IPS DF 6.9 (cell line): ENCODE data around the gene MATK.
"Not testable (repeated sequence)": the region's sequence is repeated elsewhere in the genome, so short reads cannot be mapped to it uniquely, and the experiment has no call there.

Experiments
- DNase-seq: peaks from one replicate; pipeline ENCODE4 v3.0.0-alpha.2; 2013; ENCODE audit warnings: low read depth, low spot score
- H3K27ac ChIP-seq: one replicate; pipeline ENCODE4 v1.5.1; 2013; ENCODE audit warnings: low read length, control low read depth
- H3K27me3 ChIP-seq: 2 replicates; pipeline ENCODE4 v1.6.1; 2013; ENCODE audit warnings: mild to moderate bottlenecking, low read length; ENCODE audit not compliant: control insufficient read depth, insufficient read depth
- H3K36me3 ChIP-seq: 2 replicates; pipeline ENCODE4 v1.6.1; 2013; ENCODE audit warnings: low read length; ENCODE audit not compliant: control insufficient read depth, insufficient read depth
- H3K4me1 ChIP-seq: 2 replicates; pipeline ENCODE4 v1.6.1; 2013; ENCODE audit warnings: low read length; ENCODE audit not compliant: control insufficient read depth, insufficient read depth
- H3K4me3 ChIP-seq: 2 replicates; pipeline ENCODE4 v1.5.1; 2013; ENCODE audit warnings: mild to moderate bottlenecking, low read length
- H3K9me3 ChIP-seq: 2 replicates; pipeline ENCODE4 v1.6.1; 2013; ENCODE audit warnings: low read length, inconsistent platforms; ENCODE audit not compliant: control insufficient read depth, insufficient read depth
- WGBS: extraction: QIAGEN DNeasy Blood & Tissue Kit; methylation state at CpG from one replicate; pipeline ENCODE4 v1.1.7; 2013; ENCODE audit warnings: mixed read lengths, missing lambda C conversion rate; ENCODE audit not compliant: insufficient read length, insufficient coverage; 5-methylcytosine and 5-hydroxymethylcytosine counted together

MATK gene

GRCh38 chr19:3816148-3816547, 30.0 kb upstream of the MATK start:
- not testable (repeated sequence) for H3K36me3 ChIP-seq, DNase-seq, H3K4me3 ChIP-seq, H3K9me3 ChIP-seq, H3K4me1 ChIP-seq, H3K27me3 ChIP-seq, H3K27ac ChIP-seq
- no CpG with 5 or more reads among the region's 9 CpGs for WGBS

GRCh38 chr19:3814648-3815047, 28.5 kb upstream of the MATK start:
- Histone ChIP-seq H3K4me1 (no peaks in the 10 kb centered on the region), H3K4me3 (no peak overlapping the region), H3K27me3 (no peaks in the 10 kb centered on the region), H3K27ac (no peak overlapping the region), H3K9me3 (no peaks in the 10 kb centered on the region), H3K36me3 (no peaks in the 10 kb centered on the region)
- no peak for DNase-seq
- no CpG with 5 or more reads among the region's 4 CpGs for WGBS

GRCh38 chr19:3813473-3814392, 27.6 kb upstream of the MATK start:
- Histone ChIP-seq H3K27me3 (no peaks in the 10 kb centered on the region), H3K27ac (no peak overlapping the region), H3K36me3 (no peaks in the 10 kb centered on the region), H3K4me1 (no peaks in the 10 kb centered on the region), H3K4me3 (no peak overlapping the region), H3K9me3 (no peaks in the 10 kb centered on the region)
- no peak for DNase-seq
- WGBS: no CpG with 5 or more reads among the region's 22 CpGs

GRCh38 chr19:3810708-3811355, 24.7 kb upstream of the MATK start:
- Histone ChIP-seq H3K4me1 (no peaks in the 10 kb centered on the region), H3K36me3 (no peaks in the 10 kb centered on the region), H3K4me3 (no peak overlapping the region), H3K27me3 (no peaks in the 10 kb centered on the region), H3K9me3 (no peaks in the 10 kb centered on the region), H3K27ac (no peak overlapping the region)
- no CpG with 5 or more reads among the region's 38 CpGs for WGBS
- DNase-seq: no peak

- H3K27ac ChIP-seq: no peak overlapping the region
- no peaks in the 10 kb centered on the region for H3K27me3 ChIP-seq
- no peaks in the 10 kb centered on the region for H3K9me3 ChIP-seq
- no CpG with 5 or more reads among the region's 26 CpGs for WGBS
- H3K36me3 ChIP-seq: no peaks in the 10 kb centered on the region
- no peak for DNase-seq
- H3K4me1 ChIP-seq: no peaks in the 10 kb centered on the region
- no peak overlapping the region for H3K4me3 ChIP-seq
Observed at GRCh38 chr19:3809881-3810707, 23.9 kb upstream of the MATK start.

- no peak for DNase-seq
- no peaks in the 10 kb centered on the region for H3K27me3 ChIP-seq
- no peak overlapping the region for H3K27ac ChIP-seq
- no CpG with 5 or more reads among the region's 33 CpGs for WGBS
- no peaks in the 10 kb centered on the region for H3K4me1 ChIP-seq
- no peaks in the 10 kb centered on the region for H3K9me3 ChIP-seq
- H3K4me3 ChIP-seq: no peak overlapping the region
- no peaks in the 10 kb centered on the region for H3K36me3 ChIP-seq
Observed at GRCh38 chr19:3808420-3809143, 22.4 kb upstream of the MATK start.

- no peaks in the 10 kb centered on the region for H3K4me1 ChIP-seq
- no CpG with 5 or more reads among the region's 35 CpGs for whole genome bisulfite sequencing
Observed at GRCh38 chr19:3807574-3808354, 21.6 kb upstream of the MATK start.

GRCh38 chr19:3807131-3807480, 20.9 kb upstream of the MATK start:
- no peaks in the 10 kb centered on the region for H3K36me3 ChIP-seq
- WGBS: no CpG with 5 or more reads among the region's 19 CpGs

More at GRCh38 chr19:3807574-3808354, 21.6 kb upstream of the MATK start:
- Histone ChIP-seq H3K27ac (no peak overlapping the region), H3K4me3 (no peak overlapping the region), H3K27me3 (no peaks in the 10 kb centered on the region), H3K9me3 (no peaks in the 10 kb centered on the region), H3K36me3 (no peaks in the 10 kb centered on the region)
- no peak for DNase-seq

GRCh38 chr19:3805859-3806258, 19.7 kb upstream of the MATK start:
- no peak for DNase-seq
- H3K4me1 ChIP-seq: no peaks in the 10 kb centered on the region
- no peaks in the 10 kb centered on the region for H3K9me3 ChIP-seq
- H3K27me3 ChIP-seq: no peaks in the 10 kb centered on the region
- no peak overlapping the region for H3K27ac ChIP-seq
- no peaks in the 10 kb centered on the region for H3K36me3 ChIP-seq
- H3K4me3 ChIP-seq: no peak overlapping the region
- no CpG with 5 or more reads among the region's 29 CpGs for WGBS

More at GRCh38 chr19:3807131-3807480, 20.9 kb upstream of the MATK start:
- H3K27me3 ChIP-seq: no peaks in the 10 kb centered on the region
- no peak overlapping the region for H3K4me3 ChIP-seq
- H3K9me3 ChIP-seq: no peaks in the 10 kb centered on the region
- no peak for DNase-seq
- H3K4me1 ChIP-seq: no peaks in the 10 kb centered on the region
- no peak overlapping the region for H3K27ac ChIP-seq
